ENCODE measurements around the gene IQSEC2.

Gene IQSEC2

DNA sequence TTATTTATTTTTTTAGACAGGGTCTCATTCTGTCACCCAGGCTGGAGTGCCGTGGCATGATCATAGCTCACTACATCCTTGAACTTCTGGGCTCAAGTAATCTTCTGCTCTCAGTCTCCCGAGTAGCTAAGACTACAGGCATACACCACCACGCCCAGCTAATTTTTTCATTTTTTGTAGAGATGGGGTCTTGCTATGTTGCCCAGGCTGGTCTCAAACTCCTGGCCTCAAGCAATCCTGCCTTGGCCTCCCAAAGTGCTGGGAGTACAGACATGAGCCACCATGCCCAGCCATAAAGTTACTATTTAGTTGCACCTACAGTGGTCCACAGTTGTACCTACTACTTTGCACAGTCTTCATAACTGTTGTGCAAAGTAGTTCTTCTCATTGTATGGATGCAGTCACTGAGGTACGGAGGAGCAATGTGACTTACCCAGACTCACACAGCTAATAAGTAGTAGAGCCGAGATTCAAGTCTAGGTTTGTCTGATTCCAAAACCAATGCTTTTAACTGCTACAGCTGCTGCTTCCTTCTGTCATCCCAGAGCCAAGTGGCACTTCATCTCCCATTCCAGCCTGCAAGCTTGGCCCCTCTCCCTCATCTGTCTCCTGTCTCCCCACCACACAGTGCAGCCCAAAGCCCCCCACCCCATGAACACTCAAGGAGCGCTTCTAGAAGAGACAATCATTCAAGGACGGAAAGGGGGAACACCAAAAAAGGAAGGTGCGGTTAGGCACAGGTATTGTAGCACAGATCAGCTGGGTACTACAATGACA lies 24.0 kb upstream of the IQSEC2 start:
- no peak for DNase-seq

DNA sequence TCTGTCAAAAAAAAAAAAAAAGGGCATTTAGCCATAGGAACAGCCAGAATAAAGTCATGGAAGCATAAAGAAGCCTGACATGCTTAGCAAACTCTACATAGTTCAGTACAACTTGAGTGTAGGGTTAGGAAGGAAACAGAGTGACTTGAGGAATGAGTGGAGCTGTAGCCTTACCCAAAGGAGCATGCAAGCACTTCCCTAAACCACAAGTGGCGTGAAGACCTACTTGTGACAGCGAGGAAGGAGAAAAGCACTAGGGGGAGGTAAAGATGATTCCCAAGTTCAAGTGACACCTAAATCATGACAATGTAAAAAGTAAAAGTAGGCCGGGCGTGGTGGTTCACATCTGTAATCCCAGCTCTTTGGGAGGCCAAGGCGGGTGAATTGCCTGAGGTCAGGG lies 21.8 kb upstream of the IQSEC2 start:
- DNase-seq = no peak

DNA sequence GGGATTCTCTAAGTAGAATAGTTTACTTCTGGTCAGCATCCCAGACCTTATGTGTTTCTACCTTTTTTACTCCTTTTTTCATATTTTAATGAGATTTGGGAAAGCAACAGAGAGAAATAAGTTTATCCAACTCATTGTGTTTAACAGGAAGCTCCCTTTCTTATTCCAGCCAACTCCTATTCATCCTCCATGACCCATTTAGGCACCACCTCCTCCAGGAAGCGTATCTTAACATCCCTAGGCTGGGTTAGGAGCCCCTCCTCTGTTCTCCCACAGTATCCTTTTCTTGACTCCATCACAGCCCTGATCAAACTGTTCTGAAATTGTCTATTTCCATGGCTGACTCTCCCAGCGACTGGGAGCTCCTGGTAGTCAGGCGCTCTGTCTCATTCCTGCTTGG lies 18.8 kb upstream of the IQSEC2 start:
- DNase-seq = no peak

DNA sequence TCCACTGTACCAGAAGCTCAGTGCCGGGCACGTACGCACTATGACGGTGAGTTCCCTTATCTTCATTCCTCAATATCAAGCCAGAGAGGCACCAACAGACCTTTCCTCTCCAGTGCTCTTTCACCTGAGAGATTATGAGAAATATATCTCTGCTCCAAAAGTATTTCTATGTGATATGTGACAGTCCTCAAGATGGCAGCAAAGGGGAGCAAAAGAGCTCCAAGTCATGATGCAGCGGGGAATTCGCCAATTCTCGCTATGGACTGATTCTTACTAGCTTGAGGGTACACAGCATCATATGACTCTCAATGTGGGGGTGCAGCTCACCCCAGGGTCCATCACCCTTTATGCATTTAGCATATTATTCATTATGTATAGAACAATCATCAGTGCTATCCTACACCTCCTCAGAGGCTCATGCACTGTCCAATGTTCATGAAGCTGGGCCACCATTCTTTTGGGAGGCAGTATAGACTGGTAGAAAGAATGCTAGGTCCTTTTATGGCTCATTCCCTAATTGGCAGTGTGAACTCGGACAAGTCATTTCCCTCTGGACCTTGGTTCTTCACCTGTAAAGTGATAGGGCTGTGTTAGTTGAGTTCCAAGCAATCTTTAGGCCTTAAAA lies 12.8 kb upstream of the IQSEC2 start:
- DNase-seq = no peak

DNA sequence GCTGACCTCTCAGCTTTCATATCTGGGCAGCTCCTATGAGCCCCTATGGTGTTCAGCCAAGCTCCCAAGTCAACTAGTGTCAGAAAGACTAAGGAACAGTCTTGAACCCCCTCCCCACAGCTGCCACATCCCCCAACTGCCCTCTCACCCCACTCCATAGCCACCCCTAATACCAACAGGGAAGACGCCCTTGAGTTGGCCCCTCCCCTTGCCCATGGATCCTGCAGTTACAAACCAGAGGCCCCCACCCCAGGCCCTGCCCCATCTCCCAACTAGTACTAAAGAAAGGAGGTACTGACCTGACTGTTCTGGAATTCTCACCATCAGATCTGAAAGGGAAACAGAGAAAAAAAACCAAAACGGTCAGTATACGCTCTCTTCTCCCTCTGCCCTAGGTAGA lies 10.2 kb upstream of the IQSEC2 start:
- DNase-seq = no peak

DNA sequence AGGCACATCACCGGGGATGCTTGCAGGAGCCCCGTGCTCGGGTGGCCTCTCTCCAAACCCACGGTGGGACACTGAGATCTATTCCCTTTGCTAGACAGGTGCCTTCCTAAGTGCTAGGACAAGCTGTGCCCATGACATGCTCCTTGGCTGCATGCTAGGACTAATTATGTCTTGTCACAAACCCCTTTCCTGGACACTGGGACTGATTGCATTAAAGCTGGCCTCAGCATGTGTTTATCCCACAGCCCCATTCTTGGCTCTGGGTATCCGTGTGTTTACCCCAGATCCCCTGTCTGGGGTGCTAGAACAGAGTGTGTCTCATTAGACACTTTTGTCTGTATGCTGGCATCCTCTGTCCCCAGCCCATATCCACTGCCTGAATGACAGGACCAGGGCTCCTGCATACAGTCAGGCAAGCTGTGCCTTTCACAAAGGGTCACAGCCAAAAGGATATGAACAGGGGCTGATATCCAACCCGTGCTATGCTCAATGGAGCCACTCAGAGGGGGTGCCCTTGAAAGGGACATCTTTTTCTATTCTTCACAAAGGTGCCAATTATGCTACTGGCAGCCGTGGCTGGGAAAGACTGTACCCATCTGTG lies 9.2 kb upstream of the IQSEC2 start:
- no peak for DNase-seq

DNA sequence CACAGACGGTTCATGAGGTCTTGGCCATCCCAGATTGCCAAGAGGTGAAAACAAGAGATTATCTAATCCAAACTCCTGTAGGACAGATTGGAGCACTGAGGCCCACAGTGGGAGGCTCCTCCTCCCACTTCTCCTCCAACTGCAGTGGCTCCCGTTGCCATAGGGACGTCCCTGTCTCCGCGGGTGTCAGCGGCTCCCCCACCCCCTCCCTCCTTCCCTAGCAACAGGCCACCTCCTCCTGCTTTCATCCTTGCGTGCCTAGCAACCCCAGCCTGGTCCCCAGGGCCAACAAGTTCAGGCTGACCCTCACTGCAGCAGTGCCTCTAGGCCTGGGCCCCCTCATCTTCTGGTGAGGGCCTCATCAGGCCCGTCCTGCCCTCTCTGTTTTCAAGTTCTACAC lies 6.8 kb upstream of the IQSEC2 start:
- DNase-seq = peak; percentile 75

DNA sequence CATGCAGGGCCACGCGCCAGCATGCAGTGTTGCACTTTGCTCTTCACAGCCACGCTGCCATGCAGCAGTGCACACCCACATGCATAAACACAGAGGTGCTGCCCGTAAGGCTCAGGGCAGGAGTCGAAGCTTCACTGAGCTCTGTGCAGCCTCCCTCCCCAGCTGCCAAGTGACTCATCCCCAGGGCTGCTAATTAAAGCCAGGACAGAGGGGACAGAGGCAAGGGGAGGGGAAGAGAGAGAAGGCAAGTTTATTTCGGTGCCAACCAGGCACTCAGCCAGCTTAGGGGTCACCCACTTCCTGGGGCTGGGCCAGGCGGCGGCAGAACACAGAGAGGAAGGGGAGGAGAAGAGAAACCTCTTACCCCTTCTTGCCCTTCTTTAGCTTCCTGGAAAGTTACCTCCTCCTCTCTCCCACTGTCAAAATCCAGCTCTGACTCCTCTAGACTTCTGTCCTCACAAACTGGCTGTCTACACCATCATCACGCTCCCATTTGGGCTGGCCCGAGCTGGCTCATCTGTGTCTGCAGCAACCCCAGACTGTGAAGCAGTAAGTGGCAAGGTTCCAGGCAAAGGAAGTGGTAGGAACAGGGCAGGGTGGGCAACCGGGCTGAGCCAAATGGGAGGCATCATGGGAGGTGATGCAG lies 6.2 kb upstream of the IQSEC2 start:
- DNase-seq = peak; percentile 75

DNA sequence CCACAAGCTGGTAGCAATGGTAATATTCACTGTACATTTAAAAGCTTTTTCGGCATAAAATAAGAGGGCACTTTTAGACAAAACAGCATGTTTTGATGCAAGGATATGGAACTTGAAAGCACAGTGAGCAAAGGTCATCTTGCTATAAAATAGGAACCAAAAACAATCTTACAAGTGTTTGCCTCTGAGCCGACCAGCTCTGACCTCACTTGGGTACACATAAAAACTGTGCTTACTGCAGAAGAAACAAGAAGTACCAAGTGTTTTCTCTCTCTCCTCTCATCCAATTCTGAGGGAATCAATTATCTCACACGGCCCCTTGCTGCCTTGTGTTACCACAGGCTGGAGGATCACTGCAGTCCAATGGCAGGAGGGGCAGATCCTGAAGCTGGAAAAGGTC lies 4.8 kb upstream of the IQSEC2 start:
- no peak for DNase-seq

DNA sequence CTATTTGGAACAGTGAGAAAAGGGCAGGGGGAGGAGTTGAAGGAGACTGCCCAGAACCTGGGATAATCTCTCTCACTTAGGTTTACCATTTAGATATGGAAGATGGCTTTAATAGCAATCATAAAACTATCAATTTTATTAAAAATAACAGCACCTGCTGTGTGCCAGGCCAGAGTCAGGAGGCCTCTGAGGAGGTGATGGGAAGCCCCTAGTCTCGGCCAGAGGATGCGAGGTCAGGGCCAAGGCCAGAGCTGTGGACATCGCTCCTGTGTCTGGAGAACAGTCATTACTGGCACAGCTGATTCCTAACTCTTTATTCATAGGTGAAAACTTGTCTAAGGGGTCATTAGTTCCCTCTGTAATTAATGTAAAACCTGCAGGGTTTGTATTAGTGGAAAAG lies 4.2 kb upstream of the IQSEC2 start:
- DNase-seq = no peak

DNA sequence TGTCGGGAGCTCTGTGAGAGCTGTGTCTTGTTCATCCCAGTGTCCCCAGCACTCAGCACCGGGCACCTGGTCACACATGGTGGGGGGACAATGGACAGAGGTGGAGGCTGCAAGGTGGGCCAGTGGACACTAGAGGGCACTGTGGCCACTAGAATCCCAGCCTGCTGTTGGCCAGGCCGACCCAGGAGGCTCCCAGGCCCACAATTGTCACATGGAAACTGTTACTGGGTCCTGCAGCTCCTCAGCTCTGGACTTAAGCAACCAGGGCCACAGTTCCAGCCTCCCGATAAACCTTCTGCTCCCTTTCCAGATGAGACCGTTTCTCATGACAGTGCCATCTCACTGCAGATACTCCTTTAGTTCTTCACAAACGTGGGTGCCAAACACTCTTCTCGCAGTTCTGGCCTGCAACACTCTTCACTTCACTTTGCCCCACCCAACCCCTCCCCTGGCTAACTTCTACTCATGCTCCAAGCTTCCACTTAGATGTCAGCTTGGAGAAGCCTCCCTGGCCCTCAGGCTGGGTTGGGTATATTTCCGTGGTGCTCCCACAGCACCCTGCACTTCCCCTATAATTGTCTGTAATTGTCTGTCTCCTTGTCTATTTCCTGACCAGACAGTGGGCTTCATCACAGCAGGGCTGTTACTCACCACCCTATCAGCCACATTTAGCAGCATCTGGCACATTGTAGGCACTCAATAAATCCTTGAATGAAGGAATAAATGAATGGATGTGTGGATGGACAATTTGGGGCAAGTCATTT lies 3.5 kb upstream of the IQSEC2 start:
- DNase-seq = no peak

DNA sequence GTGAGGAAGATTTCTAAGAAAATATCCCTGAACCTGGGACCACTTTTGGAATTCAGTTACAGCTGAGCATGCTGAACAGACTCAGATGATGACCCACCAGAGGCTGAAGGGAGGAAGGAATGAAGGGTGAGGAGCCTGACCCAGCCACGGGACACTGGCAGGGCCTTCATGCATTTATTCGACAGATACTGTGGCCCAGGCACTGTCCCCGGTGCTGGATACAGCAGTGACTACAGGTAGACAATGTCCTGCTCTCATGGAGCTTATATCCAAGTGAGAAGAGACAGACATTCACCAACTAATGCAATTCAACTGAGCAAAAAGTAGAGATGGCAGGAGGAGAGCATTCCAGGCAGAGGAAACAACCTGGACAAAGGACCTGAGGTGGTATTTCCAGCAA lies 2.2 kb upstream of the IQSEC2 start:
- no peak for DNase-seq

DNA sequence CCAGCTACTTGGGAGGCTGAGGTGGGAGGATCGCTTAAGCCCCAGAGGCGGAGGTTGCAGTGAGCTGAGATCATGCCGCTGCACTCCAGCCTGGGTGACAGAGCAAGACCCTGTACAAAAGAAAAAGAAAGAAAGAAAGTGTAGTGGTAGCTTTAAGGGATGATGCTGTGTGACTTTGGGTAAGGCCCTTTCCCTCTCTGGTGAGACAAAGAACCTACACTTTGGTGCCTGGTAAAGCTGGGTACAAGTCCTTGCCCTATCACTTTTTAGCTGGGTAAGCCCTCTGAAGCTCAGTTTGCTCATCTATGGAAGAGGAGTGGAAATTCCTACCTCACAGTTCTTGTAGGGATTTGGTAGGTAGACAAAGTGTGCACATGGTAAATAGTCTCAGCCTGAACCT lies 1.7 kb upstream of the IQSEC2 start:
- no peak for DNase-seq

DNA sequence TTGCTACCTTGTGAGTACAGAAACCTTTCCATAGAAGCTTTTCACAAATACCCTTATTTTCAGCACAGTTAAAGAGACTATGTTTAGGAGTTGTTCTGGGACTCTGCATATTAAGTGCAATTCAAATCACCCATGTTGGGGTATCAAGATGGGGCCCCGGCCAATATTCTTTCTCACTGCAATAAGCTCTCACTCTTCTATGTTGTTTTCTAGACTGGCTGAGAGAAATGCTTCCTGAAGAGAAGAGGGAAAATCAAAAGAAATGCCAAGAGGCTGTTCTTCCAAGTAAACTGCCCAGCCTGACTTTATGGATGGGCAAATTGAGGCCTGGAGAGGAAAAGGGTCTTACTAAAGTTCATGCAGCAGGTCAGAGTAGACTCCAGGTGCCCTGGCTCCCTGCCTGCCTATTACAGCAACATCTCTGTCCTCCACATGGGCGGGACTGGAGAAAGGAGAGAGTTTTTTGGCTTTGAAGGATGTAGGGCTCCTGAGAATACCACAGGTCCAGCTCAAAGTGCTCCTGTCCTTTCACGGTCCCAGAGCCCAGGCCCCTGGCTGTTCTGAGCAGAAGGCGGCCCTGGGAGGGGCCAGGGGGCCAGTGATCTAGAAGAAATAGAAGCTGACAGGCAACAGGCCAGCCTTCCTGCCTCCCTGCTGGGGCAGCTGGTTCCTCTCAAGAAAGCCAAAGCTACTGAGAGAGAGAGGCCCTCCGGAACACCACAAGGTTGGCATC lies 745 bp upstream of the IQSEC2 start:
- DNase-seq = peak; percentile 23

DNA sequence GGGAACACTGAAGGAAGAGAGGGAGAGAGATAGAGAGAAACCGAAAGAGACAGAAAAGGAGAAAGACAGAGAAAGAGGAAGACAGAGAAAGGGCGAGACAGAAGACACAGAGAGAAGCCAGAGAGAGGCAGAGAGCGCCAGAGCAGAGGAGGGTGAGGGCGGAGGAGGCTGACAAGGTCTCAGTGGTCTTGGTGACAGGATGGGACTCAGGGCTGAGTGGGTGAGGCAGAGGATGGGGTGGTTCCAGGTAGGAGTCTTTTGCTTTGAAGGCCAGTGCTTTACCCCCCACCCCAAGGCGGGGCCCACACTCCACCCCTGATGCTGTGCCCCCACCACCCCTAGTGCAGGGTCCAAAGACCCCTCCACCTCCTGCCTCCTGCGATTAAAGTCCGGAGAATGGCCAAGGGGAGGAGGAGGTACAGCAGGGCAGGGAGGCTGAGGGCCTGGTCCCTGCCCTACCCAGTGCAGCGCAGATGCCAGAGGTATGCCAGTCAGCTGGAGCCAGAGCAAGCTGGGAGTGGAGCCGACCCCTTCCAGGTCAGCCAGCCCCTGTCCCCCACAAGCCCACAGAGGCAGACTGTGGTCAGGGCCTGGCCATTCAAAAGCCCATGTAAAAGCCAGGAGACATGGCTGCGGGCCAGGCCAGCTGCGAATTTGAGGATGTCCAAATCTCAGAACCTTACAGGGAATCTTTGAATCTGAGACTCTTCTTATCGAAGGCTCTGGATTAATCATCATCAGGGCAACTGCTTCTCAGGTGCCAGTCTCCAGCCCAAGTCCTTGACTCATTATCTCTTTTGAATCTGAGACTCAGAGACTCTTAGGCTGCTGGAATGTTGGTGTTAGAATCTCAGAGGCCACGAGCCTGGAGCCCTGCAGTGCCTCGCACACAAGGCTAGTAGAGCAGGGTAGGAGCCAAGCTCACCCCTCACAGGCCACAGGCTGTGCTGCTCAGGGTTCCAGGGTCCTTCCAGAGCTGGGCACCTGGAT lies 758 bp downstream of the IQSEC2 start:
- DNase-seq = no peak

DNA sequence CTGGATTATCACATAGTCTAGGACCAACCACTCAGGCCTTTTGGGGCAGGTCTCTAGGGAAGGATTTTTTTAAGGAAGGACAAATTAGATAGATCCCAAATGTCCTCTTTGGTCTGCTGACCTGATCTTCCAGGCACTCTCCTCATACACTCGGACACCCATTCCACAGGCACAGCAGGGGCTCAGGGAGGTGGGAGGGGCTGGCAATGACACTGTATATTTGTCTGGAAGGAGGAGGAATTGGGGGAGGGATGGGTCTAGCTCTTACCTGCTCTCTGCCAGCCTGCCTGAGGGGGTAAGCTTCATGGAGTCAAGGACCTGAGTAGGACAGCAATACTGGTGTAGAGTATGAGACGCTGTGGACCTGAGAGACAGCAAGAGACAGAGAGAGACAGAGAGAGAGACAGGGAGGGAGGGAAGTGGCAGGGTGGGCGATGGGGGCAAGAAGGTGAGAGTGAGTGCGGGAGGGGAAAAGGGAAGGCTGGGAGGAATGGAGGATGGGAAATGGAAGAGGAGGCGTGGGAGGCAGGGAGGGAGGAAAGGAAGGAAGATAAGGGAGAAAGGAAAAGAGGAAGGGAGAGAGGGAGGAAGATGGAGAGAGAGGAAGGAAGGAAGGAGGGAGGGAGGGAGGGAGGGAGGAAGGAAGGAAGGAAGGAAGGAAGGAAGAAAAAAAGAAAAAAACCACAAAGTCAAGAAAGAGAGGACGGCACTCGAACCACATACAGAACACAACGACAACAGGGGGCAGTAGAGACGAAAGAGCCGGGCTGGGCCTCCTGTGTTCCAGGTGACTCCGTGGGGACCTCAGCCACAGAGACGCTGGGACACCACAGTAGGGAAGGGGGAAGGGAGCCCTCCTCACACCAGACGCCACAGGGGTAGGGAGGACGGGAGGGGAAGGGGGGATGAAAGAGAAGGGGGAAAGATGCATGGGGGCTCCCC lies 1.8 kb downstream of the IQSEC2 start:
- no peak for DNase-seq

DNA sequence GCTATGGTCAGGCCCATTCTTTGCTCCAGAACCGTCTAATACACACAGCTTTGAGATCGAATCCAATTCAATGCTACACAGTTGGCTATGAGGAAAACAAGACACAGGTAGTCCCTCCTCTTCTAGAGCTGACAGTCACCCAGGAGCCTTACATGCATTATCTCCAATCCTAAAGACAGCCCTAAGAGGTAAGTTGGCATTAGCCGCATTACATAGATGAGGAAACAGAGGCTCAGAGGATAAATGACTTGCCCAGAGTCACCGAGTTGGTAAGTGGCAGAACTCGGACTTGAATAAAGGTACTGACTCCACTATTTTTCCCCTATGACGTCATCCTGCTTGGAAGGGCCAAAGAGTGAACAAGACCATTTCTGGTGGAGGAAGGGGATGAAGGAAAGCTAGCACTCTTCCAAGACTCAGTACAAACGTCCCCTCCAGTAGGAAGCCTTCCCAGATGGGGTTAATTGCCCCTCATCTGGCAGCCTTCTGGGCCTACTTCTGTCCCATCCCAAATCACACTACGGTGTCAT lies 8.5 kb downstream of the IQSEC2 start:
- no peak for DNase-seq

DNA sequence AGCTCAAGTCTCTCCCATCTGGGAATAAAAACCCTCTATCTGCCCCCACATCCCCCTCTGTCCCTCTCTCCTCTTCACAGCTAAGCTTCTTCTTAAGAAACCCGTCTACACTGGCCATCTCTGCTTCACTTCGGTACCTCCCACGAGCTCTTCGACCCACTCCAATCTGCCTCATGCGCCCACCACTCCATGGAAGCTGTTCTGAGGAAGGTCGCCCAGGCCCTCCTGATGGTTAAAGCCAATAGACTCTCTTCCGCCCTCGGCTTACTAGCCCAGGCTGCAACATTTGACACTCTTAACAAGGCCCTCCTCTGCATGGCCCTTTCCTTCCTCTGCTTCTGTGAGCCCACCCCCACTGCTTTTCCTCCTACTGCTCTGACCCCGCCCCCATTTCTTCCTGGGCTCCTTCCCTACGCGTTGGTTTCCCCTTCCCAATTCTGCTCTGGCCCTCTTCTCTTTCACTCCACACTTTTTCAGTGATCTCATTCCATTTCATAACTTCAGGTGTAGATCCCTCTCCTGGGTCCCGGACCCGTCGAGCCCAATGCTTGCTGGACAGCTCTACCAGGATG lies 11.8 kb downstream of the IQSEC2 start:
- no peak for DNase-seq

DNA sequence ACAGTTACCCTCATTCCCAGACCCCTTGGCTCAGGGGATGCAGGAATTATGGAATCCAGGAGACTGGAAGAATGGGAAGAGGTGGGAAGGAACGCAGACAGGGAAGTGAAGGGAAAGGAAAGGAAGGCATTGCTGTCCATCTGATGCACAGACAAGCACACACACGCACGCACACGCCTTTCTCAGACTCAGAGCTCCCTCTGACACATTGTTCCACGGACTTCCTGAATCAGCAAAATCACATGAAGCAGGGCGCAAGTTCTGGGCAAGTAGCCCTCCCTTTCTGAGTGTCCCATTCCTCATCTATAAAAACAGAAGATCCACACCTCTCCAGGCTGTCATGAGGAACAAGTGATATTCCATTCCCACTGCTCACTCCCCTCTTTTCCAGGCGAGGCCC lies 13.2 kb downstream of the IQSEC2 start:
- no peak for DNase-seq
